ENCODE measurements around the gene PIK3C2B. TPM values are rescaled to one million over a fixed set of nuclear protein-coding genes. Genes with fewer than 3 reads are reported as not detected.

Gene PIK3C2B
- total RNA-seq, 4 donors from 2014 or later, result 68.5 to 162 (median 134) TPM

DNA sequence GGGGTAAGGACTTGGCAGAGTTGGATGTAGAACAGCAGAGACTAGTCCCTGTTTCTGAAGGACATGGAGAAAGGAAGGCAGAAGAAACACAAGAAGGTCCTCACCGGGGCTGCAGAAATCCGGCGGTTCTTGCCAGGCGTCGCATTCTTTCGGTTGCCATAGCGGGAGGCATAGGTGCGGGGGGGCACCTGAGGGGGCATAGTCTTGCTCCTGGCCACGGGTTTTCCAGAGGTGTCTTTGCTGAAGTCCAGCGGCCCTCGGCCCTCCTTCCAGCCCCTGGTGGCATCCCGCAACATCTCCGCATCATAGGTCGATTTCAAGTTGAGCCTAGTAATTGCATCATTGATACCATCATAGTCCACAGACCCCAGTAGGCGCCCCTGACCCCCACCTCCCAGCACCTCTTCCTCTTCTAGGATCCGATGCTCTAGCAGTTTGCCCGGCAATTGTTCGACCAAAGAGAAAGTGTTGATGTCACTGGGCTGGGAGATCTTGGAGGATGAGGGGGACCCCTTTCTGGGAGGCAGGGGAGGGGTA is 25.8 kb downstream of the PIK3C2B start:
- peaks cover 0 to 54% (median 0%) of the 10 kb centered on the region in 3 donors for H3K36me3 ChIP-seq
- H3K4me3 ChIP-seq, result no peak overlapping the region
- DNase-seq, result no peak
- H3K27me3 ChIP-seq, result no peaks in the 10 kb centered on the region
- no peaks in the 10 kb centered on the region for H3K9me3 ChIP-seq
- TF ChIP-seq, protein P1, sequence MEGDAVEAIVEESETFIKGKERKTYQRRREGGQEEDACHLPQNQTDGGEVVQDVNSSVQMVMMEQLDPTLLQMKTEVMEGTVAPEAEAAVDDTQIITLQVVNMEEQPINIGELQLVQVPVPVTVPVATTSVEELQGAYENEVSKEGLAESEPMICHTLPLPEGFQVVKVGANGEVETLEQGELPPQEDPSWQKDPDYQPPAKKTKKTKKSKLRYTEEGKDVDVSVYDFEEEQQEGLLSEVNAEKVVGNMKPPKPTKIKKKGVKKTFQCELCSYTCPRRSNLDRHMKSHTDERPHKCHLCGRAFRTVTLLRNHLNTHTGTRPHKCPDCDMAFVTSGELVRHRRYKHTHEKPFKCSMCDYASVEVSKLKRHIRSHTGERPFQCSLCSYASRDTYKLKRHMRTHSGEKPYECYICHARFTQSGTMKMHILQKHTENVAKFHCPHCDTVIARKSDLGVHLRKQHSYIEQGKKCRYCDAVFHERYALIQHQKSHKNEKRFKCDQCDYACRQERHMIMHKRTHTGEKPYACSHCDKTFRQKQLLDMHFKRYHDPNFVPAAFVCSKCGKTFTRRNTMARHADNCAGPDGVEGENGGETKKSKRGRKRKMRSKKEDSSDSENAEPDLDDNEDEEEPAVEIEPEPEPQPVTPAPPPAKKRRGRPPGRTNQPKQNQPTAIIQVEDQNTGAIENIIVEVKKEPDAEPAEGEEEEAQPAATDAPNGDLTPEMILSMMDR (IDR thresholded peaks at IDR 0.05), result no peak
- no peak for TF ChIP-seq POLR2A (IDR thresholded peaks at IDR 0.05)
- H3K4me1 ChIP-seq, result peaks cover 0 to 20% (median 11%) of the 10 kb centered on the region in 4 donors
- peak overlapping the region in 1 of 4 donors; percentile 2 for H3K27ac ChIP-seq

DNA sequence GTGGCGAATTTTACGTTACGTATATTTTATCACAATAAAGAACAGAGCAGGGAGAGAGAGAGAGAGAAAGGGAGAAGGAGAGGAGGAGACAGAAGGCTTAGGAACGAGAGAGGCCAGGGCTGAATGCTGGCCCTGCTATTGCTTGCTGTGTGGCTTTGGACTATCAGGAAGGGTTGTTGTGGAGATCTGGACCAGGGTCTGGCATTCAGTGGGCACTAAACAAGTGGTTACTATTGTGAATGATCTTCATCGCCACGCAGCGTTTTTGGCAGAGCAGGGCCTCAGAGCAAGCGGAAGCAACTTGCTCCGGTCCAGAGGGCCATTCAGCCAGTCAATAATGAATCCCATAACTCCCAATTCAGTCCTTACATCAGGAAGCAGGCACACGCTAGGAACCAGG is 26.4 kb downstream of the PIK3C2B start:
- Histone ChIP-seq H3K27ac (peak overlapping the region in 1 of 4 donors; percentile 2), H3K36me3 (peaks cover 0 to 60% (median 0%) of the 10 kb centered on the region in 3 donors)

DNA sequence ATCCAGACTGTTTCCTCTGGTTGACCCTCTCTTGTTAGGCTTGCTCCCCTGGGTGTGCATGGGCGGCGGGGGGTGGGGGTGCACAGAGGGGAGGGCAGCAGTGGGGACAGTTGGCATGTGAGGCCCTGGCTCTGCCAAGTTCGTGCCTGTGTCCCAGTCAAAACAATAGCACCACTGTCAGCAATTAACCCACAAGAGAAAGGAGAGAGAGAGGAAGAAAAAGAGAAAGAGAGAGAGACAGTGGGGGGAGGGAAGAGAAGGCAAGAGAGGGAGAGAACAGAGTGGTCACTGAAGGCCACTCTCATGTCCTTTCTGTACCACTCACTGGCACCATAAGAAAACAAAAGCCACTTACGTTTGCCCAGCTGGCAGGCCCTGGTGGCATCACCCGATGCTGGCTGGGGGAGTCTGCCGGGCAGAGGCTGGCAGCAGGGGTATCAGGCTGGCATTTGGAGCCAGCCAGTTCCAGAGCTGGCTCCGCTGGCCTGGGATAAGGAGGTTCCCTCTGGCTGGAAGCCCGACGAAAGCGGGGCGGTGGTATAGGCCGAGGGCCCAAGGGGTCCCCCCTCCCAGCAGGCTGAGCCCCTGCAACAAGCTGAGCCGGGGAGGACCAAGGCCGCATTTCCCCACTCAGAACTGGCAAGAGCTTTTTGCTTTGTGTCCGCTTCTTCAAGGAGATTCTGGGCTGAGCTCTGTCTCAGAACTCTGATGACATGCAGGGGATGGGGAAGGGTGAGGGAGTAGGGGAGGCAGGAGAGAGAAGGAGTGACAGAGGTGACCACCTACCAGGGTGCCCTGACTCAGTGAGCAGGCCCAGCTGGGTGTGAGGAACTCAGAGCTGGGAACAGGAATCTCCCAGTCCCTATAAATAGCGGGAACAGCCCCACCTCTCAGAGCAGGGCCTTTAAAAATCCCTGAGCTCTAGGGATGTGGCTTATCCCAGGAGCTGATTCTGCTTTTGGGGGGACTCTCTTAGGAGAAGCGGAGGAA is 27.9 kb downstream of the PIK3C2B start:
- Histone ChIP-seq H3K4me1 (peaks cover 0 to 34% (median 18%) of the 10 kb centered on the region in 4 donors), H3K36me3 (peaks cover 0 to 74% (median 0%) of the 10 kb centered on the region in 3 donors), H3K27ac (peak overlapping the region; percentile 30 to 69 (median 58)), H3K4me3 (no peak overlapping the region), H3K27me3 (no peaks in the 10 kb centered on the region), H3K9me3 (no peaks in the 10 kb centered on the region)
- DNase-seq, result no peak
- TF ChIP-seq POLR2A (IDR thresholded peaks at IDR 0.05), result no peak

More for the DNA sequence above, 26.4 kb downstream of the PIK3C2B start:
- DNase-seq, result no peak
- TF ChIP-seq, protein P1 (IDR thresholded peaks at IDR 0.05), result no peak
- no peak for TF ChIP-seq POLR2A (IDR thresholded peaks at IDR 0.05)
- Histone ChIP-seq H3K4me1 (peaks cover 0 to 25% (median 11%) of the 10 kb centered on the region in 4 donors), H3K9me3 (no peaks in the 10 kb centered on the region), H3K4me3 (no peak overlapping the region), H3K27me3 (no peaks in the 10 kb centered on the region)

DNA sequence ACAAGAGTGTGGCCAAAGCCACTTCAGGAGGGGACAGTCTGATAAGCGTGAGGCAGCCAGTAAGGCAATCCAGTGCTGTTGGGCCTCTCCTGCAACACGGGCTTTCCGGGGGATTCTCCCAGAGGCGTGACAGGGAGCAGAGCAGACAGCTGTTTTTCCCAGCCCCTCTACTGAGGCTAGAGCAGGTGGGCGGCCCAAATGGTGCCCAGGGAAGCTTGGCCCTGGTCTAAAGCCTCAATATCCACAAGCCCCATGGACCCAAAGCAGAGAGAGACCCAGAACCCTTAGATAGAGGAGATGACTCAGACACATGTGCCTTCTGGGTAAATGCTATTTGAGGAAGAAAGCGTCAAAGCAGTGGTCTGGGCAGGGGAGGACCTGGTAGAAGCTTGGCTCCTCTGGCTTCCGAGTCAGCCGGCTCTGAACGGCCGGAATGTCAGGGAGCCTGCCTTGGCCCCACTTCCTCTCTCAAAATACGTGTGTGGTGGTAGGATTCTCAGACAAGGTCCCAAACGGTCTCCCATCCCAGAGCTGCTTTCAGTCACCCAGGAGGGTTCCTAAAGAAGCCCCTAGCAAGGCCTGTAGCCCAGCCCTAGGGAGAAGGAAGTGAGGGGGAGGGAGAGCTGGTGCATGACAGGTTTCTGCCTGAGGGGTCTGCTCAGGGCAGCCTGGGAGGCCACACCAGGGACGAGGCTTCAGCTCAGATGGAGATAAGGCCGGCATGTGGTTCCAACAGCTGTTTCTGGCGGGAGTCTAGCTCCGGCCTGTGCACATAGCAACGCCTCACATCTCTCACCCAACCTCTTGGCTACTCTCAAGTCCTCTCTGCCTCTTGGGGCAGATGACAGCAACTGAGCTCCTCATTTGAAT is 28.8 kb downstream of the PIK3C2B start:
- Histone ChIP-seq H3K27me3 (no peaks in the 10 kb centered on the region), H3K27ac (peak overlapping the region; percentile 30 to 69 (median 58)), H3K9me3 (no peaks in the 10 kb centered on the region), H3K36me3 (peaks cover 0 to 83% (median 0%) of the 10 kb centered on the region in 3 donors), H3K4me1 (peaks cover 0 to 43% (median 22%) of the 10 kb centered on the region in 4 donors), H3K4me3 (no peak overlapping the region)
- TF ChIP-seq, protein P1 (IDR thresholded peaks at IDR 0.05), result no peak
- TF ChIP-seq POLR2A (IDR thresholded peaks at IDR 0.05), result no peak
- DNase-seq, result peak in 1 of 3 donors; percentile 50

DNA sequence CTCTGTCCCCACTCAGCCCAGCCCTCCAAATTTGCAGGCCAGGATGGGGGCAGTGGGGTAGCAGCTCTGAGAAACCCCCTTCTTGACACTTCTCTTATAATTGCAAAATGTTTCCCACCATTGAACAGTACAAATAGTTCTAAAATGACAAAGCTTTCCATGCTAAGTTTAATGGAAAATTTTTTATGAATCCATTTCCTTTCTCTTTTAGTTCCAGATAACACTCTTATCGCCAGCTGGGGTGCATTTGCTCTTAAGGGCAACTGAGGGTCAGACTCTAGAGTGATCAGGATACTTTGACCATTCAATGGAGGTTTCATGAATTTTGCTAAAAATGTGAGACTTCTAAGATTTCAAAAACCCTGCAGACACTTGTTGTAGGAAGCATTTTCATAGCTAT is 29.9 kb downstream of the PIK3C2B start:
- Histone ChIP-seq H3K4me1 (peaks cover 0 to 48% (median 23%) of the 10 kb centered on the region in 4 donors), H3K27ac (peak overlapping the region in 3 of 4 donors; percentile 54 to 80 (median 59)), H3K27me3 (no peaks in the 10 kb centered on the region), H3K4me3 (no peak overlapping the region), H3K36me3 (peaks cover 0 to 93% (median 5%) of the 10 kb centered on the region in 3 donors), H3K9me3 (no peaks in the 10 kb centered on the region)
- DNase-seq, result no peak
- no peak for TF ChIP-seq POLR2A (IDR thresholded peaks at IDR 0.05)
- TF ChIP-seq, protein P1 (IDR thresholded peaks at IDR 0.05), result no peak

All from Peyer's patch (tissue), 4 donors.